MCF 10A (cell line): ENCODE results near the gene SPAG6. TPM values are rescaled to one million over a fixed set of nuclear protein-coding genes. Genes with fewer than 3 reads are reported as not detected.

Experiments
- BruUV-seq: library from RNA; stranded (reverse); fragments of 400-500 nt; replicated peaks from 2 replicates; lab custom pipeline; 2021; lab: Mats Ljungman, UMichigan
- CTCF ChIA-PET: fragments of 300-600 bp; sonication (Branson Sonifier 250); formaldehyde crosslinking; extraction: SDS; loops from one replicate; lab custom pipeline; 2021; ENCODE audit warnings: antibody characterized with exemption, inconsistent platforms; lab: Yijun Ruan, JAX
- POLR2A ChIA-PET: fragments of 300-600, 350-650 bp; sonication (Branson Sonifier 250); formaldehyde crosslinking; extraction: SDS; loops from one replicate; lab custom pipeline; 2020; ENCODE audit warnings: antibody characterized with exemption, inconsistent platforms; lab: Yijun Ruan, JAX
- DNase-seq: peaks from one replicate; pipeline ENCODE4 v3.0.0-alpha.2; 2018; ENCODE audit not compliant: unreplicated experiment
- H3K27ac Mint-ChIP-seq: one replicate; pipeline ENCODE4 v1.8.0; 2022; ENCODE audit warnings: mild to moderate bottlenecking, low read depth, mixed read lengths; ENCODE audit not compliant: unreplicated experiment
- H3K27me3 Mint-ChIP-seq: one replicate; pipeline ENCODE4 v1.8.0; 2022; ENCODE audit warnings: mixed read lengths; ENCODE audit not compliant: insufficient read depth, unreplicated experiment
- H3K36me3 Mint-ChIP-seq: one replicate; pipeline ENCODE4 v1.8.0; 2022; ENCODE audit warnings: mild to moderate bottlenecking, moderate library complexity, mixed read lengths; ENCODE audit not compliant: insufficient read depth, unreplicated experiment
- H3K4me1 Mint-ChIP-seq: one replicate; pipeline ENCODE4 v1.8.0; 2022; ENCODE audit warnings: mixed read lengths; ENCODE audit not compliant: insufficient read depth, unreplicated experiment
- H3K4me3 Mint-ChIP-seq: one replicate; pipeline ENCODE4 v1.8.0; 2022; ENCODE audit warnings: mild to moderate bottlenecking, moderate library complexity, mixed read lengths; ENCODE audit not compliant: unreplicated experiment
- H3K9me3 Mint-ChIP-seq: one replicate; pipeline ENCODE4 v1.8.0; 2022; ENCODE audit warnings: mixed read lengths; ENCODE audit not compliant: unreplicated experiment
- intact Hi-C: fragments of 100-400 bp; cut with micrococcal nuclease; formaldehyde crosslinking; loops from 2 replicates; pipeline ENCODE4 v1.14.1; 2022
- total RNA-seq: library from RNA; stranded (reverse); gene quantifications from 2 replicates; pipeline ENCODE4 v1.2.3, GENCODE V29; 2022
- TF ChIP-seq, protein P1 (sequence below): fragments of 200-600 bp; IDR thresholded peaks from one replicate; pipeline ENCODE4 v1.8.0; 2022; ENCODE audit warnings: antibody characterized with exemption, mild to moderate bottlenecking; ENCODE audit not compliant: unreplicated experiment

SPAG6 gene
- total RNA-seq, 1 experiment from 2014 or later, result not detected

DNA sequence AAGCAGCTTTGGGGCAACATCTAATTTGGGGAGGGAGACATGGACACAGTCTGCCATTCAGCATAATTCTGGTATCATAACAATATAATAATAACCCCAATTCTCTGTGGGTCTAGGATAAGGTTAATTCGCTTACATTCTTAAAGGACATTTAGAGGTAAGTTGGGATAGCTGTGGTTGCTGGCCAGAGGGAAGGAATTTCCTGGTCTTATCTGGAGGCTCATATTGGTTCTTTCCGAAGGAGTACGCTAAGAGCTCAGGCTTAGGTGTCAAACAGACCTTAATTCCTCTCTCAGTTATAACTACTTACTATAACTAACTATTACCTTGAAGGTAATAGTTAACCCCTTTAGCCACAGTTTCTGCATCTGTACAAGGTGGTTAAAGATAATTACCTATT lies 68.8 kb downstream of the SPAG6 start:
- Mint-ChIP-seq H3K9me3 (no peaks in the 10 kb centered on the region), H3K27me3 (no peaks in the 10 kb centered on the region)
- CTCF ChIA-PET, result no interaction called here

DNA sequence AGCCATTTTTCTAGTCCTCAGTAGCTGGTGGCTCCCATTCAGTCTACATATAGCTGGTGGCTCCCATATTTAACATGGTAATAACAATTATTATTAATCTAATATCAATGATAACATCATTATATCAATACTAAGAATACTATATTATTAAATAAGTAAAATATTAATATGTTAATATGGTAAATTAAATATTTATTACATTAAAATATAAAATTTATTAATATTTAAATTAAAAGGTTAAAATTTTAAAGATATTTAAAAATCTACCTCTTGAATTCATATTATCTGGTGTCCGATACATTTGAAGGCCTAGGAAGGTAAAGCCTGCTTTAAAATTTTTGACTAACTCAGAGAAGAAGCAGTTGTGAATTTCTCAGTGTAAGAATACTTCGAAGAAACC lies 69.8 kb downstream of the SPAG6 start:
- ChIA-PET POLR2A (interaction anchor here (1.3 kb wide), 1 partner anchor 12 kb away, joined by 5 read pairs; no protein-coding TSS in a partner anchor), CTCF (no interaction called here)
- no peak overlapping the region for H3K27ac Mint-ChIP-seq
- no peak overlapping the region for H3K4me3 Mint-ChIP-seq
- H3K27me3 Mint-ChIP-seq, result no peaks in the 10 kb centered on the region
- no peaks in the 10 kb centered on the region for H3K9me3 Mint-ChIP-seq
- no TSS peak for BruUV-seq
- TF ChIP-seq, protein P1, sequence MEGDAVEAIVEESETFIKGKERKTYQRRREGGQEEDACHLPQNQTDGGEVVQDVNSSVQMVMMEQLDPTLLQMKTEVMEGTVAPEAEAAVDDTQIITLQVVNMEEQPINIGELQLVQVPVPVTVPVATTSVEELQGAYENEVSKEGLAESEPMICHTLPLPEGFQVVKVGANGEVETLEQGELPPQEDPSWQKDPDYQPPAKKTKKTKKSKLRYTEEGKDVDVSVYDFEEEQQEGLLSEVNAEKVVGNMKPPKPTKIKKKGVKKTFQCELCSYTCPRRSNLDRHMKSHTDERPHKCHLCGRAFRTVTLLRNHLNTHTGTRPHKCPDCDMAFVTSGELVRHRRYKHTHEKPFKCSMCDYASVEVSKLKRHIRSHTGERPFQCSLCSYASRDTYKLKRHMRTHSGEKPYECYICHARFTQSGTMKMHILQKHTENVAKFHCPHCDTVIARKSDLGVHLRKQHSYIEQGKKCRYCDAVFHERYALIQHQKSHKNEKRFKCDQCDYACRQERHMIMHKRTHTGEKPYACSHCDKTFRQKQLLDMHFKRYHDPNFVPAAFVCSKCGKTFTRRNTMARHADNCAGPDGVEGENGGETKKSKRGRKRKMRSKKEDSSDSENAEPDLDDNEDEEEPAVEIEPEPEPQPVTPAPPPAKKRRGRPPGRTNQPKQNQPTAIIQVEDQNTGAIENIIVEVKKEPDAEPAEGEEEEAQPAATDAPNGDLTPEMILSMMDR, result no peak
- intact Hi-C loops, result no loop called here
- no peaks in the 10 kb centered on the region for H3K4me1 Mint-ChIP-seq
- no peaks in the 10 kb centered on the region for H3K36me3 Mint-ChIP-seq
- no peak for DNase-seq

More for the DNA sequence above, 68.8 kb downstream of the SPAG6 start:
- H3K4me3 Mint-ChIP-seq, result no peak overlapping the region
- intact Hi-C loops, result no loop called here
- no peak overlapping the region for H3K27ac Mint-ChIP-seq
- no peak for DNase-seq
- H3K4me1 Mint-ChIP-seq, result no peaks in the 10 kb centered on the region
- POLR2A ChIA-PET, result interaction anchor here (1.3 kb wide), 1 partner anchor 13 kb away, joined by 5 read pairs; no protein-coding TSS in a partner anchor
- TF ChIP-seq, protein P1, result no peak
- BruUV-seq, result no TSS peak
- no peaks in the 10 kb centered on the region for H3K36me3 Mint-ChIP-seq

DNA sequence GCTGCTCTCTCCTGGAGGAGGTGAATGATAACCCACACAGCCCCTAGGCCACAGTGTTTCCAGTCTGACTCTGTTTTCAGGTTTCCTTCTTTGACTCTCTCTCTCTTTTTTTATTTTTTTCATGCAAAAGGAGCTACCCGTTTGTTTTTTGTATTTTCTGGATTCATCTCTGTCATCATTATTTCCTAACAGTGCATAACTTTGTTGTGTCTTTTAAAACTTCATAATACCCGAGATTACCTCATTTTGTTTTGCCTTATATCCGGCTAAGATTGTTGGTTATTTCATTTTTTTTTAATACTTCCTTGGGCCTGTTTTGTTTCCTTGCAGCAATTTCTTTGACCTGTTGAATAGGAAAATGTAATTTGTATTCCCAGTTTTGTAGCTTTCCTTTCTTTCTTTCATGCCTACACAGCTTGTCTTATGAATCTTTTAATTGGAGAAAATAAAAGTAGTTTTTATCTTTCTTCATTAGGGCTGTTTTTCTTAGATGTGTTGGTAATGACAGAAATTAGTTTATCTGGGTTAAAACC lies 72.5 kb downstream of the SPAG6 start:
- Mint-ChIP-seq H3K27me3 (no peaks in the 10 kb centered on the region), H3K4me1 (no peaks in the 10 kb centered on the region), H3K9me3 (no peaks in the 10 kb centered on the region), H3K27ac (no peak overlapping the region), H3K36me3 (no peaks in the 10 kb centered on the region), H3K4me3 (no peak overlapping the region)
- CTCF ChIA-PET, result interaction anchor here (0.6 to 1.2 kb wide), 5 partner anchors 12 to 435 kb away, joined by 3 to 4 read pairs (median 3); no protein-coding TSS in a partner anchor
- TF ChIP-seq, protein P1, result no peak
- BruUV-seq, result no TSS peak
- intact Hi-C loops, result no loop called here
- POLR2A ChIA-PET, result interaction anchor here (0.7 to 1.2 kb wide), 5 partner anchors 12 to 943 kb away, joined by 3 read pairs; no protein-coding TSS in a partner anchor
- DNase-seq, result no peak

DNA sequence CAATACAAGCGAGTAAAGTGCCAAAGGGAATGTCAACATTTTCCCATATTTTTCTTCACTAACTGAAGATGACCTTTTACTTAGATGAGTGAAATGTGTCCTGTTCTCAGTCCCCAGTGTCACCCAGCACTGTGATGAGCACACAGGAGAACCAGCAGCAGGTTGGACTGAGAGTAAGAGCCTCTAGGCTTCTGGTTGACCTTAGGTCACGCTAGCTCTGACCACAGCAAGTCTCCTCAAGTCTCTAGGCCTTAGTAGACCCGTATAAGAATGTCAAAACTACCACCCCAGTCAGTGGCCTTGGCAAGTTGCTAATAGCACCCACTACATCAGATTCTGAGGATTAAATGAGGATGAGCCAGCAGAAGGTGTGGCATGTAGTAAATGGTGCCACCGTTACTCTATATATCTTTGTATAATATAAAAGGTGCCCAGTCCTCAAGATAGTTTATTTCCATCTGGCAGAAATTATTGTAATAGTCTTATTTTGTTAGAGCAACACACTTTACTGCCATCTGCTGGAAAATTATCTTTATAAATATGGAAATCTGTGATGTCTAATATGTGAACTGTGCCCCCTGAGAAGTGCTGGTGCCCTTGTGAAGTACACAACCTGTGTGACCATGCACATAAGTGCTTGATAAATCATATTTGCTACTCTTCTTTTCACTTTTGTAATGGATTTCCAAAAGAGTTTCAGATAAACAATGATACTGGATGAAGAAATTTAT lies 75.7 kb downstream of the SPAG6 start:
- intact Hi-C loops, result loop anchor here (5.0 to 10.0 kb wide), 2 partner anchors 196 to 434 kb away; no protein-coding TSS in a partner anchor
- Mint-ChIP-seq H3K36me3 (no peaks in the 10 kb centered on the region), H3K4me3 (no peak overlapping the region), H3K9me3 (no peaks in the 10 kb centered on the region), H3K27me3 (no peaks in the 10 kb centered on the region), H3K27ac (no peak overlapping the region), H3K4me1 (no peaks in the 10 kb centered on the region)
- DNase-seq, result peak; percentile 27
- TF ChIP-seq, protein P1, result no peak
- CTCF ChIA-PET, result interaction anchor here (0.6 to 2.1 kb wide), 2 partner anchors 369 to 428 kb away, joined by 3 to 10 read pairs; no protein-coding TSS in a partner anchor
- POLR2A ChIA-PET, result no interaction called here
- BruUV-seq, result no TSS peak
